Adrenal gland (tissue), 12 donors: ENCODE measurements around the gene INPP5A. TPM values are rescaled to one million over a fixed set of nuclear protein-coding genes. Genes with fewer than 3 reads are reported as not detected.

ENCODE experiments used
- DNase-seq, 7 donors: peaks; one replicate each; pipeline ENCODE4 v3.0.0-alpha.2; 2019 to 2020
- H3K27ac ChIP-seq, 5 donors: fragments of 200-600 bp; sonication (generic) in 4 of 5; 1 replicate in 3 of 5; 2 replicates in 2 of 5; pipeline versions ENCODE4 v1.5.1 to v1.8.0; 2016 to 2020; ENCODE audit warnings: mild to moderate bottlenecking in 1 of 5
- H3K27me3 ChIP-seq: fragments of 200-600 bp; 2 replicates; pipeline ENCODE4 v1.8.0; 2021
- H3K36me3 ChIP-seq, 2 donors: fragments of 200-600 bp; replicated peaks in 1 of 2; 1 replicate in 1 of 2; 2 replicates in 1 of 2; pipeline versions ENCODE4 v1.5.1 to v1.8.0; 2018 to 2022
- H3K4me1 ChIP-seq, 2 donors: fragments of 200-600 bp; replicated peaks in 1 of 2; 1 replicate in 1 of 2; 2 replicates in 1 of 2; pipeline versions ENCODE4 v1.5.1 to v1.8.0; 2018 to 2021
- H3K4me3 ChIP-seq, 4 donors: fragments of 200-600 bp; sonication (generic) in 3 of 4; one replicate each; pipeline ENCODE4 v1.5.1; 2016 to 2018
- H3K9me3 ChIP-seq, 3 donors: fragments of 200-600 bp; sonication (generic) in 1 of 3; replicated peaks in 1 of 3; 1 replicate in 2 of 3; 2 replicates in 1 of 3; pipeline versions ENCODE4 v1.5.1 to v1.8.0; 2016 to 2021
- POLR2A ChIP-seq, 2 donors: fragments of 450-650 bp; IDR thresholded peaks; one replicate each; pipeline ENCODE4 v1.6.1; 2017; ENCODE audit warnings: antibody characterized with exemption in 2 of 2, mild to moderate bottlenecking in 2 of 2, moderate library complexity in 1 of 2
- WGBS, 4 donors: extraction: QIAGEN DNeasy Blood & Tissue Kit in 2 of 4; methylation state at CpG; one replicate each; pipeline versions ENCODE4 v1.1.5 to v1.1.7; 2013 to 2017; 5-methylcytosine and 5-hydroxymethylcytosine counted together
- intact Hi-C, 2 donors: fragments of 100-400 bp; cut with DNase I; formaldehyde crosslinking; loops; one replicate each; pipeline versions ENCODE4 v1.14.1 to v1.15.0; 2022 to 2023
- polyA plus RNA-seq, 3 donors: library from polyadenylated mRNA; stranded (reverse); fragments of 200-250 nt in 2 of 3; fragments of 350-450 nt in 1 of 3; fragmentation: Illumina TruSeq in 1 of 3; extraction: RNeasy Lipid Tissue Mini Kit (QIAGEN cat#74804) in 1 of 3; gene quantifications; one replicate each; pipeline ENCODE4 v1.2.3, GENCODE V29; 2013 to 2014
- total RNA-seq, 9 donors: library from RNA; depleted of rRNA in 4 of 9; stranded (reverse); fragments of >200 nt in 4 of 9; fragments of 120-200 nt in 1 of 9; fragmentation: NEBNext Ultra II Directional in 1 of 9; extraction: Animal tissue kit (Norgen Biotek cat#: 25700) in 1 of 9; gene quantifications; one replicate each; pipeline versions ENCODE4 v1.1.0 to v1.2.4, GENCODE V29; 2013 to 2023
- TF ChIP-seq, protein P1 (sequence below), 6 experiments: fragments of 450-650 bp in 4 of 6; fragments of 200-600 bp in 2 of 6; sonication (generic) in 1 of 6; IDR thresholded peaks; 1 replicate in 5 of 6; 2 replicates in 1 of 6; pipeline versions ENCODE4 v1.5.1 to v1.8.0; 2016 to 2021; ENCODE audit warnings: antibody characterized with exemption in 6 of 6, mild to moderate bottlenecking in 2 of 6, moderate library complexity in 1 of 6
- donor health status: healthy with polysubstance abuse.
- donor health status: Bipolar disorder and iron deficiency.
- donor health status: DM: yes; HTN: yes; CAD: no.
- donor health status: DM: no; HTN: no; CAD: no.
- donor health status: DM: no; HTN: no; CAD: no.
- donor health status: DM: yes; HTN: yes; CAD: no.

The INPP5A gene
- total and polyA plus RNA-seq, 12 donors = 13.5 to 62.9 (median 37.5) TPM

DNA sequence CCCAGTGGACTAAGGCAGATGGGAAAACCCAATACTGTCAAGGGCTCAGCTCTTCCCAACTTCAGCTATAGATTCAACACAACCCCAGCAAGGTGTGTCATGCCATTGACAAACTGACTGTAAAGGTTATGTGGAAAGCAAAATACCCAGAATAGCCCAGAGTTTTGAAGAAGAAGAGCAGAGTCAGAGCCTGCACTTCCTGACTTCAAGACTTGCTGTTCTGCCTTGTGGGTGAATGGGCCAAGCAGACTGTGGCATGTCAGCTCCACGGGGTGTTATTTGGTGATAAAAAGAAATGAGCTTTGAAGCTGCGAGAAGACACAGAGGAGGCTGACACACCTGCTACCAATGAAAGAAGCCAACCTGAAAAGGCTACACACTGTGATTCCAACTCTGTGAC lies 158.6 kb downstream of the INPP5A start:
- intact Hi-C loops = no loop called here
- Histone ChIP-seq H3K9me3 (no peaks in the 10 kb centered on the region), H3K27me3 (no peaks in the 10 kb centered on the region), H3K4me1 (peaks cover 8 to 17% of the 10 kb centered on the region in 2 donors), H3K36me3 (peaks cover 0 to 4% of the 10 kb centered on the region in 2 donors), H3K4me3 (no peak overlapping the region), H3K27ac (no peak overlapping the region)
- DNase-seq = peak in 1 of 7 donors; percentile 35
- TF ChIP-seq, protein P1, sequence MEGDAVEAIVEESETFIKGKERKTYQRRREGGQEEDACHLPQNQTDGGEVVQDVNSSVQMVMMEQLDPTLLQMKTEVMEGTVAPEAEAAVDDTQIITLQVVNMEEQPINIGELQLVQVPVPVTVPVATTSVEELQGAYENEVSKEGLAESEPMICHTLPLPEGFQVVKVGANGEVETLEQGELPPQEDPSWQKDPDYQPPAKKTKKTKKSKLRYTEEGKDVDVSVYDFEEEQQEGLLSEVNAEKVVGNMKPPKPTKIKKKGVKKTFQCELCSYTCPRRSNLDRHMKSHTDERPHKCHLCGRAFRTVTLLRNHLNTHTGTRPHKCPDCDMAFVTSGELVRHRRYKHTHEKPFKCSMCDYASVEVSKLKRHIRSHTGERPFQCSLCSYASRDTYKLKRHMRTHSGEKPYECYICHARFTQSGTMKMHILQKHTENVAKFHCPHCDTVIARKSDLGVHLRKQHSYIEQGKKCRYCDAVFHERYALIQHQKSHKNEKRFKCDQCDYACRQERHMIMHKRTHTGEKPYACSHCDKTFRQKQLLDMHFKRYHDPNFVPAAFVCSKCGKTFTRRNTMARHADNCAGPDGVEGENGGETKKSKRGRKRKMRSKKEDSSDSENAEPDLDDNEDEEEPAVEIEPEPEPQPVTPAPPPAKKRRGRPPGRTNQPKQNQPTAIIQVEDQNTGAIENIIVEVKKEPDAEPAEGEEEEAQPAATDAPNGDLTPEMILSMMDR (IDR thresholded peaks at IDR 0.05) = no peak
- 94 to 96% (median 95%) methylated on average over 2 of the region's 2 CpGs for WGBS, 4 donors

DNA sequence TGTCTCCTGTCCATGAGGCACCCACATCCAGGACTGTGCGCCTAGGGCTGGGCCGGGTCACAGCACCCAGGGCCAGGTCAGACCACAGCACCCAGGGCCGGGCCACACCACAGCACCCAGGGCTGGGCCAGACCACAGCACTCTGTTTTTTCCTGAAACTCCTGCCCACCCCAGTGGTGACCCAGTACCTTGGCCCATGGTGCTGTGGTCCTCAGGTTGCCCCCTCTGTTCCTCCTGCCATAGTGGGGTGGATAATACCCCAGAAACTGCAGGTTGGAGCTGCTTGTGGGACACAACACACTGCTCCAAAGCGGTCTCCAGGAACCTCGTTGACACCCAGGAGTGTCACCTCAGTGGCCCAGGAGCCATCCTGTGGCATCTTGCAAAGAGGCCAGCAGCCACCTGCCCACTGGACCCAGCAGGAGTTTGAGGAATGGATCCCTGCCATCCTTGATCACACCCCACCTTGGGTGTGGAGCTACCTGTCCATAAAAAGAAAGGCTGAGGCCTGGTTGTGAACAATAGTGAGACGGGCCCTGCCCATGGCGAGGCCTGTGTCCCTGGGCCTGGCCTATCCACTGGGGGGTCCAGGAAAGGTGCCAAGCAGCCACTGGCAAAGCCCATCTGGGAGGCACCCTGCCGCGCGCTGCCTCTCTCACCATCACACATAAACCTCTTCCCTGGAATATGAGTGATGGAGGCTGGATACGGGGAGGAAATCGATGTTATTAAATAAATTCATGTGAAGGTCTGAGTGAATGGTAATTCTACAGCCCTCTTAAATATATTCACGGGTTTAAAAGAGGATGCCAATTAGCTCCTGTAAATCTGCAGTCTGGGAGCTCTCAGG lies 159.4 kb downstream of the INPP5A start:
- Histone ChIP-seq H3K27me3 (no peaks in the 10 kb centered on the region), H3K4me1 (peaks cover 8 to 20% of the 10 kb centered on the region in 2 donors), H3K9me3 (no peaks in the 10 kb centered on the region), H3K27ac (no peak overlapping the region), H3K4me3 (no peak overlapping the region), H3K36me3 (no peaks in the 10 kb centered on the region)
- intact Hi-C loops = no loop called here
- TF ChIP-seq, protein P1 (IDR thresholded peaks at IDR 0.05) = no peak
- TF ChIP-seq POLR2A (IDR thresholded peaks at IDR 0.05) = no peak
- 95 to 98% (median 95%) methylated on average over 10 to 13 of the region's 13 CpGs for WGBS, 4 donors
- DNase-seq = peak in 1 of 7 donors; percentile 45

DNA sequence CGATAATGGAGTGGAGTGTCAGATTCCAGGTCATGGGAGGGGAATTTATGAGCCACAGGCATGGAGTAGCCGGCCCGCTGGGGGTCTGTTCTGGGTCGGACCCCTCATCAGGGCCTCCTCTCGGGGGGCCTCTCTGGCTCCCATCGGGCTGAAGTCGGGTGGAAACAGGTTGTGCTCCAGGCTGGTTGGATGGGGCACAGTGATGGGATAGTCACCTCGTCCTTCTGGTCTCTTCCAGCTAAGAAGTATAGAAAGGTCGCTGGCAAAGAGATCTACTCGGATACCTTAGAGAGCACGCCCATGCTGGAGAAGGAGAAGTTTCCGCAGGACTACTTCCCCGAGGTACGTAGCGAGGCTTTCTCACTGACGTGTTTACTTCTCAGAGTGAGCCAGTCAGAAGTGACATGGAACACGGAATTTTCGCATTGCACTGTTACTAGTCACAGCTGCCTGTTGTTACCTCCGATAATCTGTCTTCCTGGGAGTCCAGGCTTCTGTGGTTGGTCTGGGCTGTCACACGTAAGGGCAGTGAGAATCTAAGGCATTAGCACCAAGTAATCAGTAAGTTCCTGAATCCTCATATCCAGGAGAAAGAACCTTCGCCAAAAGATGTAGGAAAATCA lies 160.1 kb downstream of the INPP5A start:
- 91 to 95% (median 93%) methylated on average over 19 to 21 of the region's 21 CpGs for WGBS, 4 donors
- Histone ChIP-seq H3K36me3 (no peaks in the 10 kb centered on the region), H3K9me3 (no peaks in the 10 kb centered on the region), H3K4me3 (no peak overlapping the region), H3K4me1 (peaks cover 8 to 20% of the 10 kb centered on the region in 2 donors), H3K27ac (no peak overlapping the region), H3K27me3 (no peaks in the 10 kb centered on the region)
- DNase-seq = peak in 1 of 7 donors; percentile 44
- TF ChIP-seq, protein P1 (IDR thresholded peaks at IDR 0.05) = no peak
- TF ChIP-seq POLR2A (IDR thresholded peaks at IDR 0.05) = no peak
- intact Hi-C loops = no loop called here

DNA sequence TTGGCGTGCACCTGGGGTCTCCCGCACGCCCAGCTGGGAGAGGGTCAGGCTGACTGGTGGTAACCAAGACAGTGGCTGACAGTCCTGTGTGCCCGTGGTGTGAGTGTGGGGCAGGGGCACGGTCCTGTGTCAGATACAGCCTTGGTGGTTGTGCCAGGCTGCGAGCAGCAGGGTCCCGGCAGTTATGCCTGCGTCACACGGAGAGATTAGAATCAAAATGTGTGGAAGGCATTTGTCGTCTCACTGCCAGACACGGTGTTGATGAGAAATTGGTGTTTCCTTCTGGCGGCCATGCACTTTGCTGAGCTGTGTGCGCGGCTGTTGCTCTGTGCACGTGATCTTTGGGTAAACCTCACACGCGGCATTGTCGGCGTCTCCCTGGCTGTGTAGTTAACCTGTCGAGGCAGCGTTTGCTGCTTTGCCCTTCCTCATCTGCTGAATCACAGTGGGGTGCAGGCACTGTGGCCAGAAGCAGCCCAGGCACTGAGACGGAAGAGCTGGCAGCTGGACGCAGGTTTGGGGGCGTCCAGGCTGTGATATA lies 160.7 kb downstream of the INPP5A start:
- DNase-seq = peak in 1 of 7 donors; percentile 60
- H3K4me1 ChIP-seq = peaks cover 8 to 20% of the 10 kb centered on the region in 2 donors
- H3K36me3 ChIP-seq = no peaks in the 10 kb centered on the region
- 77 to 94% (median 93%) methylated on average over 14 to 24 of the region's 24 CpGs for WGBS, 4 donors
- H3K4me3 ChIP-seq = no peak overlapping the region
- no peaks in the 10 kb centered on the region for H3K27me3 ChIP-seq
- intact Hi-C loops = no loop called here
- TF ChIP-seq POLR2A (IDR thresholded peaks at IDR 0.05) = no peak
- TF ChIP-seq, protein P1 (IDR thresholded peaks at IDR 0.05) = no peak
- no peaks in the 10 kb centered on the region for H3K9me3 ChIP-seq
- no peak overlapping the region for H3K27ac ChIP-seq
